Thoracic aorta (tissue), 2 donors: Measurements from ENCODE around the gene DOCK4. TPM values are rescaled to one million over a fixed set of nuclear protein-coding genes. Genes with fewer than 3 reads are reported as not detected.

Experiments used
- ATAC-seq: fragments of 150-250 bp; one replicate; pipeline ENCODE4 v1.8.0; 2017; ENCODE audit warnings: low read depth; ENCODE audit not compliant: insufficient number of reproducible peaks, low FRiP score
- DNase-seq: peaks from one replicate; pipeline ENCODE4 v3.0.0-alpha.2; 2020; ENCODE audit warnings: low spot score
- H3K27ac ChIP-seq, 2 donors: fragments of 200-600 bp; sonication (generic); 1 replicate in 1 of 2; 2 replicates in 1 of 2; pipeline ENCODE4 v1.5.1; 2016; ENCODE audit warnings: mild to moderate bottlenecking in 2 of 2, moderate library complexity in 2 of 2
- H3K27me3 ChIP-seq: fragments of 200-600 bp; sonication (generic); replicated peaks from 2 replicates; pipeline ENCODE4 v1.6.0; 2016; ENCODE audit warnings: mild to moderate bottlenecking; ENCODE audit not compliant: insufficient read depth
- H3K36me3 ChIP-seq: fragments of 200-600 bp; sonication (generic); one replicate; pipeline ENCODE4 v1.5.1; 2016
- H3K4me1 ChIP-seq, 2 donors: fragments of 200-600 bp; sonication (generic); 1 replicate in 1 of 2; 2 replicates in 1 of 2; pipeline versions ENCODE4 v1.5.1 to v1.6.0; 2016; ENCODE audit warnings: low read depth in 2 of 2, mild to moderate bottlenecking in 1 of 2; ENCODE audit not compliant: control insufficient read depth in 1 of 2
- H3K4me3 ChIP-seq: fragments of 200-600 bp; sonication (generic); 2 replicates; pipeline ENCODE4 v1.5.1; 2016; ENCODE audit warnings: mild to moderate bottlenecking
- H3K9me3 ChIP-seq: fragments of 200-600 bp; sonication (generic); 2 replicates; pipeline ENCODE4 v1.5.1; 2016
- total RNA-seq, 2 donors: library from RNA; depleted of rRNA; stranded (reverse); fragments of >200 nt; gene quantifications; one replicate each; pipeline versions ENCODE4 v1.1.0 to v1.2.3, GENCODE V29; 2016
- TF ChIP-seq, protein P1 (sequence below): fragments of 200-600 bp; sonication (generic); IDR thresholded peaks from one replicate; pipeline ENCODE4 v1.5.1; 2019; ENCODE audit warnings: antibody characterized with exemption

DOCK4 gene
- total RNA-seq, 2 donors from 2014 or later, result 22.3 to 71.5 TPM

DNA sequence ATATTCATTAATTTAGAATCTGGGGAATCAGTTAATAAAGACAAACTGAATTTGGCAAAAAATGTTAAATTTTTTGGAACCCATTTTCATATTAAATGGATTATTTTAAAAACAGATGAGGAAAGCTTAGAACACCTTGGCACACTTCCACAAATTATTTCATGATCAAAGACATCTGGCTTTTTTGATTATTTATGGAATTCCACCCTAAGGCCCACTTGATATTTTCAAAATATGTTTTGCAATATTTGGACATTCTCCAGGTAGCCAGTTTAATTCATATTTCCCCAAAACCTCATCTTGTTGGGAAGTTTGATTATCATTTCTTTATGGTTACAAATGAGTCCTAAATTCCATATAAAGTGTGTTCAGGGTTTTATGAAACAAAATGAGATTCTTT lies 129.9 kb downstream of the DOCK4 start:
- peaks cover 0 to 2% of the 10 kb centered on the region in 2 donors for H3K4me1 ChIP-seq
- TF ChIP-seq, protein P1, sequence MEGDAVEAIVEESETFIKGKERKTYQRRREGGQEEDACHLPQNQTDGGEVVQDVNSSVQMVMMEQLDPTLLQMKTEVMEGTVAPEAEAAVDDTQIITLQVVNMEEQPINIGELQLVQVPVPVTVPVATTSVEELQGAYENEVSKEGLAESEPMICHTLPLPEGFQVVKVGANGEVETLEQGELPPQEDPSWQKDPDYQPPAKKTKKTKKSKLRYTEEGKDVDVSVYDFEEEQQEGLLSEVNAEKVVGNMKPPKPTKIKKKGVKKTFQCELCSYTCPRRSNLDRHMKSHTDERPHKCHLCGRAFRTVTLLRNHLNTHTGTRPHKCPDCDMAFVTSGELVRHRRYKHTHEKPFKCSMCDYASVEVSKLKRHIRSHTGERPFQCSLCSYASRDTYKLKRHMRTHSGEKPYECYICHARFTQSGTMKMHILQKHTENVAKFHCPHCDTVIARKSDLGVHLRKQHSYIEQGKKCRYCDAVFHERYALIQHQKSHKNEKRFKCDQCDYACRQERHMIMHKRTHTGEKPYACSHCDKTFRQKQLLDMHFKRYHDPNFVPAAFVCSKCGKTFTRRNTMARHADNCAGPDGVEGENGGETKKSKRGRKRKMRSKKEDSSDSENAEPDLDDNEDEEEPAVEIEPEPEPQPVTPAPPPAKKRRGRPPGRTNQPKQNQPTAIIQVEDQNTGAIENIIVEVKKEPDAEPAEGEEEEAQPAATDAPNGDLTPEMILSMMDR, result no peak
- ATAC-seq, result no peak
- H3K27me3 ChIP-seq, result no peaks in the 10 kb centered on the region
- H3K4me3 ChIP-seq, result no peak overlapping the region
- H3K36me3 ChIP-seq, result no peaks in the 10 kb centered on the region
- peaks cover 4% of the 10 kb centered on the region for H3K9me3 ChIP-seq
- no peak overlapping the region for H3K27ac ChIP-seq
- no peak for DNase-seq

DNA sequence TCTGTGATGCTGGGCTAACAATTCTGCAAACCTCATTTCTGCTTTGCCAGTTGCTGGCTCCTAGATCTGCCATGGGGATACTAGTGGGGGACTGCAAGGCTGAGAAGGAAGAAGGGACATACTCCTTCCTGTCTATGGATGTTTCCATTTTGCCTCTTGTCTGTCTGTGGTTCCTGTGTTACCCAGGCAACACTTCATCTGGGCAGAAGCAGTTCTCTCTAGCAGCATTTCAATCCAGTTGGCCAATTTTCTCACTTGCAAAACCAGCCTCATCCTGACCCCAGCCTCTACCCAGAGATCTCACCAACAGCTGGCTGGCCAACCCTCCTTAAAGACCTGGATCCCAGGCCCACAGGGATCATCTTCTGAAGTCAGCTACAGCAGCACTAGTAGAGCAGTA lies 131.7 kb downstream of the DOCK4 start:
- Histone ChIP-seq H3K27ac (no peak overlapping the region), H3K36me3 (no peaks in the 10 kb centered on the region), H3K4me3 (no peak overlapping the region), H3K4me1 (no peaks in the 10 kb centered on the region), H3K27me3 (no peaks in the 10 kb centered on the region), H3K9me3 (peaks cover 4% of the 10 kb centered on the region)
- TF ChIP-seq, protein P1, result no peak
- ATAC-seq (no peak), DNase-seq (no peak)

DNA sequence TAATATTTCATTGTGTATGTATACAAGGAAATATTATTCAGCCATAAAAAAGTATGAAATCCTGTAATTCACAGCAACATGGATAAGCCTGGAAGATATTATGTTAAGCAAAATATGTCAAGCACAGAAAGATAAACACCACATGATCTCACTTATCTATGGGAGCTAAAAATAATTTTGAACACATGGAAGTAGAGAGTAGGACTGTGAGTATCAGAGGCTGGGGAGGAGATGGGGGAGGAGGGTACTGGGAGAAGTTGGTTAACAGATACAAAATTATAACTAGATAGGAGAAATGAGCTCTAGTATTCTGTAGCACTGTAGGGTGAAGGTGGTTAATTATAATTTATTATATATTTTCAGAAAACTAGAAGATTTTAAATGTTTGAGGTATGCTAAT lies 132.7 kb downstream of the DOCK4 start:
- H3K27ac ChIP-seq, result no peak overlapping the region
- no peaks in the 10 kb centered on the region for H3K36me3 ChIP-seq
- TF ChIP-seq, protein P1, result no peak
- no peaks in the 10 kb centered on the region for H3K4me1 ChIP-seq
- no peak overlapping the region for H3K4me3 ChIP-seq
- peaks cover 4% of the 10 kb centered on the region for H3K9me3 ChIP-seq
- ATAC-seq (no peak), DNase-seq (no peak)
- no peaks in the 10 kb centered on the region for H3K27me3 ChIP-seq

DNA sequence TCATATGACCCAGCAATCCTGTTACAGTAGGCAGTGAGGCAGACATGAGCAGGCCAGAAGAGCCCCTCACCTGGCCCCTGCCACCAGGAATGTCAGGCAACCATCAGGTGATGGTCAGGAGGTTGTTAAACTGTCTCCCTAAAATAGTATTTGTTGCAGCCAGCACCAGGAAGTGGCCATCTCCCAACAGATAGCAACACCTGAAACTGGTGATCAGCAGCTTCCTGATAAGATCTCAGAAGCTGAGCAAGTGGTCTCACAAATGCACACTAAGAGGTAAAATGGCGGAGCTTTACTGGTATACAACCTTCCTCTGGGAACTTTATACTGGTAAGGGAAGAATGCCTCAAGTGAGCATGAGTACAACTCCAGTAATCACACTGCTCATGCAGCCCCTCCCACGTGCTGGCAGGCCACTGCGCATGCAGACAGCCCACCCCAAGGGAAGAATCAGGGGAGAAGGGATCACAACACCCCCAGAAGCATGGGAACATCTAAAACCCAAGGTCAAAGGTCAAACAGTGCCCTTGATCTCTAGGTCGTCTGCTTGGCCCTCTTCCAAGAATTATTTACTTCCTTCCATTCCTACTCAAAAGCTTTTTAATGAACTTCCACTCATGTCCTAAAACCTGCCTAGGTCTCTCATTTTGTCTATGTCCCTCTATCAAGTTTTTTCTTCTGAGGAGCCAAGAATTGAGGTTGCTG lies 133.5 kb downstream of the DOCK4 start:
- peaks cover 4% of the 10 kb centered on the region for H3K9me3 ChIP-seq
- TF ChIP-seq, protein P1, result no peak
- ATAC-seq, result no peak
- no peak overlapping the region for H3K27ac ChIP-seq
- H3K4me3 ChIP-seq, result no peak overlapping the region
- DNase-seq, result no peak
- no peaks in the 10 kb centered on the region for H3K36me3 ChIP-seq
- no peaks in the 10 kb centered on the region for H3K4me1 ChIP-seq
- no peaks in the 10 kb centered on the region for H3K27me3 ChIP-seq

DNA sequence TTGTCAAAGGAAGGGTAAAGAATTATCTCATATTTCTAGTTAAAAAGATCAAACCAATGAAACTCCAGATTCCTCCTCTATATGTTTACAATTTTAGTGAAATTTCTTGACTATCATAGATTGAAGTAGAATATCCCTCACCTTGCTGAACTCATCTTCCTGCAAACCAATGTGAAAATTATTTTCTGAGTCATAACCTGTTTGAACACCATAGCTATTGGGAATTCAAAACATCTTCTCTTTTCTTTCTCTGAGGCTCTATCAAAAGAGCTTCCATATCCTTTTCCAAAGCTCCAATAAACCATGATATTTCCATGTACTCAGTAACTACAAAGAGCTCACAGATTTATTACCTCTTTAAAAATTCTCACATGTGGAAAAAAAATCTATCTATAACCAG lies 134.3 kb downstream of the DOCK4 start:
- H3K4me1 ChIP-seq, result no peaks in the 10 kb centered on the region
- no peak overlapping the region for H3K4me3 ChIP-seq
- no peak overlapping the region for H3K27ac ChIP-seq
- H3K36me3 ChIP-seq, result no peaks in the 10 kb centered on the region
- ATAC-seq, result no peak
- H3K27me3 ChIP-seq, result no peaks in the 10 kb centered on the region
- no peak for DNase-seq
- H3K9me3 ChIP-seq, result peaks cover 4% of the 10 kb centered on the region
- TF ChIP-seq, protein P1, result no peak
